A673 (cell line): ENCODE results near the gene KIRREL3. TPM values are rescaled to one million over a fixed set of nuclear protein-coding genes. Genes with fewer than 3 reads are reported as not detected.

Experiments
- BruUV-seq: library from RNA; stranded (reverse); fragments of 400-500 nt; replicated peaks from 2 replicates; lab custom pipeline; 2021; lab: Mats Ljungman, UMichigan
- CTCF ChIA-PET: fragments of 300-600 bp; sonication (Branson Sonifier 250); formaldehyde crosslinking; loops from one replicate; lab custom pipeline; 2022; ENCODE audit warnings: antibody characterized with exemption; lab: Charles Lee
- POLR2A ChIA-PET: fragments of 300-600 bp; sonication (Branson Sonifier 250); formaldehyde crosslinking; loops from one replicate; lab custom pipeline; 2022; ENCODE audit warnings: antibody characterized with exemption; ENCODE audit not compliant: low non-redundant PET; lab: Charles Lee
- DNase-seq: peaks from one replicate; pipeline ENCODE4 v3.0.0-alpha.2; 2015; ENCODE audit warnings: low spot score
- H3K27ac ChIP-seq: fragments of 200-600 bp; sonication (generic); 2 replicates; pipeline ENCODE4 v1.5.1; 2016; ENCODE audit warnings: mixed run types, low read depth, mild to moderate bottlenecking, mixed read lengths, antibody characterized with exemption, low read length; ENCODE audit not compliant: poor library complexity, severe bottlenecking
- H3K27me3 ChIP-seq: fragments of 200-600 bp; sonication (generic); replicated peaks from 2 replicates; pipeline ENCODE4 v1.6.1; 2017; ENCODE audit warnings: mixed run types, low read depth, mild to moderate bottlenecking, mixed read lengths, antibody characterized with exemption, low read length; ENCODE audit not compliant: insufficient read depth, poor library complexity
- H3K36me3 ChIP-seq: fragments of 200-600 bp; sonication (generic); 2 replicates; pipeline ENCODE4 v1.6.1; 2016; ENCODE audit warnings: mixed run types, mild to moderate bottlenecking, mixed read lengths, antibody characterized with exemption, low read length; ENCODE audit not compliant: insufficient read depth, poor library complexity, severe bottlenecking
- H3K4me1 ChIP-seq: fragments of 200-600 bp; sonication (generic); 2 replicates; pipeline ENCODE4 v1.6.1; 2017; ENCODE audit warnings: mixed run types, mild to moderate bottlenecking, mixed read lengths, antibody characterized with exemption, low read length; ENCODE audit not compliant: insufficient read depth, poor library complexity, severe bottlenecking
- H3K4me3 ChIP-seq: fragments of 200-600 bp; sonication (generic); 2 replicates; pipeline ENCODE4 v1.5.1; 2016; ENCODE audit warnings: low read depth, mixed run types, mild to moderate bottlenecking, mixed read lengths, low read length; ENCODE audit not compliant: poor library complexity, severe bottlenecking
- H3K9me3 ChIP-seq: fragments of 200-600 bp; sonication (generic); 2 replicates; pipeline ENCODE4 v1.6.1; 2016; ENCODE audit warnings: mixed run types, low read depth, mild to moderate bottlenecking, mixed read lengths, antibody characterized with exemption, low read length; ENCODE audit not compliant: poor library complexity, severe bottlenecking
- EZH2 ChIP-seq: fragments of 200-600 bp; sonication (generic); IDR thresholded peaks from 2 replicates; pipeline ENCODE4 v1.6.1; 2017; ENCODE audit warnings: borderline replicate concordance, low read depth, mild to moderate bottlenecking, mixed read lengths, antibody characterized with exemption, low read length; ENCODE audit not compliant: poor library complexity, severe bottlenecking
- intact Hi-C: fragments of 100-400 bp; cut with micrococcal nuclease; formaldehyde crosslinking; loops from one replicate; pipeline ENCODE4 v1.10.0; 2022; ENCODE audit not compliant: unreplicated experiment
- total RNA-seq: library from RNA; stranded (reverse); gene quantifications from 2 replicates; pipeline ENCODE4 v1.2.3, GENCODE V29; 2021
- TF ChIP-seq, protein P1 (sequence below): fragments of 300-800, 200-600 bp; sonication (generic); conservative IDR thresholded peaks from 2 replicates; pipeline ENCODE4 v1.5.1; 2017; ENCODE audit warnings: low read depth, mild to moderate bottlenecking, antibody characterized with exemption, low read length, moderate library complexity, mixed read lengths

The KIRREL3 gene
- total RNA-seq, 1 experiment from 2014 or later, result not detected

- Histone ChIP-seq H3K27me3 (no peaks in the 10 kb centered on the region), H3K4me1 (no peaks in the 10 kb centered on the region), H3K27ac (no peak overlapping the region), H3K4me3 (no peak overlapping the region), H3K9me3 (no peaks in the 10 kb centered on the region), H3K36me3 (no peaks in the 10 kb centered on the region)
- ChIA-PET POLR2A (no interaction called here), CTCF (no interaction called here)
- no TSS peak for BruUV-seq
- TF ChIP-seq EZH2, result no peak
- TF ChIP-seq, protein P1, sequence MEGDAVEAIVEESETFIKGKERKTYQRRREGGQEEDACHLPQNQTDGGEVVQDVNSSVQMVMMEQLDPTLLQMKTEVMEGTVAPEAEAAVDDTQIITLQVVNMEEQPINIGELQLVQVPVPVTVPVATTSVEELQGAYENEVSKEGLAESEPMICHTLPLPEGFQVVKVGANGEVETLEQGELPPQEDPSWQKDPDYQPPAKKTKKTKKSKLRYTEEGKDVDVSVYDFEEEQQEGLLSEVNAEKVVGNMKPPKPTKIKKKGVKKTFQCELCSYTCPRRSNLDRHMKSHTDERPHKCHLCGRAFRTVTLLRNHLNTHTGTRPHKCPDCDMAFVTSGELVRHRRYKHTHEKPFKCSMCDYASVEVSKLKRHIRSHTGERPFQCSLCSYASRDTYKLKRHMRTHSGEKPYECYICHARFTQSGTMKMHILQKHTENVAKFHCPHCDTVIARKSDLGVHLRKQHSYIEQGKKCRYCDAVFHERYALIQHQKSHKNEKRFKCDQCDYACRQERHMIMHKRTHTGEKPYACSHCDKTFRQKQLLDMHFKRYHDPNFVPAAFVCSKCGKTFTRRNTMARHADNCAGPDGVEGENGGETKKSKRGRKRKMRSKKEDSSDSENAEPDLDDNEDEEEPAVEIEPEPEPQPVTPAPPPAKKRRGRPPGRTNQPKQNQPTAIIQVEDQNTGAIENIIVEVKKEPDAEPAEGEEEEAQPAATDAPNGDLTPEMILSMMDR, result no peak
- intact Hi-C loops, result no loop called here
- DNase-seq, result no peak
Observed at GRCh38 chr11:126533560-126533959, 467.0 kb downstream of the KIRREL3 start.

- ChIA-PET CTCF (no interaction called here), POLR2A (interaction anchor here (0.6 kb wide), 1 partner anchor 193 kb away, joined by 5 read pairs; no protein-coding TSS in a partner anchor)
- no peak for DNase-seq
- Histone ChIP-seq H3K27ac (no peak overlapping the region), H3K4me1 (no peaks in the 10 kb centered on the region), H3K4me3 (no peak overlapping the region), H3K27me3 (no peaks in the 10 kb centered on the region), H3K36me3 (no peaks in the 10 kb centered on the region), H3K9me3 (no peaks in the 10 kb centered on the region)
- BruUV-seq, result no TSS peak
- intact Hi-C loops, result no loop called here
- no peak for TF ChIP-seq EZH2
- TF ChIP-seq, protein P1, result no peak
Observed at GRCh38 chr11:126530416-126530815, 470.2 kb downstream of the KIRREL3 start.

DNA sequence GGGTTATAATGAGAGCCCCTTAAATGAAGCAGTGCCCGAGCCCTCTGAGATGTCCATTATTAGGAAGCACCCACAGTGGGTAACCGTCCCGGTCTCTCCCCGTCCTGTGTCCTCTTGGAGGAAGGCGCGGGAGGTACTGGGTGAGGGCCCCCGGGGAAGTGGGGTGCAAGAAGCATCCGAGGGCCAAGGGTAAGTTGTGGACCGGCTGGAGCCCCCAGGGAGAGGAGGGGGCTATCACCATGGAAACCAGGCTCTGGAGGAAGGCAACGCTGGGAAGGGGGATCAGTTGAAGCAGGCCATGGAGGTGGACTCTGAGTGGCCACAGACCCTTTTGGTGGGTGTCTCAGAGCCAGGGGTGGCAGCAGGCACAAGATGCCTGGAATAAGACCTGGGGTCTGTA is 471.5 kb downstream of the KIRREL3 start:
- H3K36me3 ChIP-seq, result no peaks in the 10 kb centered on the region
- no peaks in the 10 kb centered on the region for H3K9me3 ChIP-seq
- no peaks in the 10 kb centered on the region for H3K4me1 ChIP-seq
- ChIA-PET CTCF (no interaction called here), POLR2A (no interaction called here)
- no peaks in the 10 kb centered on the region for H3K27me3 ChIP-seq
- no peak for DNase-seq
- TF ChIP-seq EZH2, result no peak
- TF ChIP-seq, protein P1, result no peak
- intact Hi-C loops, result no loop called here
- H3K4me3 ChIP-seq, result no peak overlapping the region
- no TSS peak for BruUV-seq
- no peak overlapping the region for H3K27ac ChIP-seq
